LNCAP (cell line): Measurements from ENCODE around the gene PRR5L.

Source experiments
- TF ChIP-seq, protein P1 (sequence below): fragments of 450-650 bp; IDR thresholded peaks from 2 replicates; pipeline ENCODE4 v1.5.1; 2017; ENCODE audit warnings: mild to moderate bottlenecking

Gene PRR5L

DNA sequence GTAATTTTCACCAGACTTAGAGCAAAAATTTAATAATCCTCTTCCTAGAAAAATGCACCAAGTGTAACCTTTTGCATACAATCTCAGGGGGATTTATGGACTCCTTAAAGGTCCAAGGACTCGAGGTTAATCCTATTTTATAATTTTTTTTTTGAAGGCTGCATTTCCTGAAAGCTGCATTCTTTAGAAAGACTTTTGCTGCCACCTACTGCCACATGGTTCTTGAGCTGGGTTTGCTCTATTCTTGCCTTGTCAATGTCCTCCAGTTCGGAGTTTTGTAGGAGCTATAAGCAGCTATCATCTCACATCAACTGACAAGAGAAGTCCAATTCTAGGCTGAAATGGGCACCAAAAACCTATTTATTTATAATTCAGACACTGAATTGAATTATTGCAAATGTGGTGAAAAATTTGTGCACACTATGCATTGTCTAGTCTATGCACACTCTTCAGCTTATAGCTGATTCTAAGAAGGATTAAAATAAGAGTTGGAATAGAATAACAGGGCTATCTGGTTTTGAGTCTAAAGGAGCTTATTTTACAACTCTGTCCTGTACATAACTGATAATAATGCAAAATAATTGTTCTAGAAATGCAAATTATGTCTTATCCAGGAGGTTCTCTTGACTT, 182.7 kb downstream of the PRR5L start:
- TF ChIP-seq, protein P1, sequence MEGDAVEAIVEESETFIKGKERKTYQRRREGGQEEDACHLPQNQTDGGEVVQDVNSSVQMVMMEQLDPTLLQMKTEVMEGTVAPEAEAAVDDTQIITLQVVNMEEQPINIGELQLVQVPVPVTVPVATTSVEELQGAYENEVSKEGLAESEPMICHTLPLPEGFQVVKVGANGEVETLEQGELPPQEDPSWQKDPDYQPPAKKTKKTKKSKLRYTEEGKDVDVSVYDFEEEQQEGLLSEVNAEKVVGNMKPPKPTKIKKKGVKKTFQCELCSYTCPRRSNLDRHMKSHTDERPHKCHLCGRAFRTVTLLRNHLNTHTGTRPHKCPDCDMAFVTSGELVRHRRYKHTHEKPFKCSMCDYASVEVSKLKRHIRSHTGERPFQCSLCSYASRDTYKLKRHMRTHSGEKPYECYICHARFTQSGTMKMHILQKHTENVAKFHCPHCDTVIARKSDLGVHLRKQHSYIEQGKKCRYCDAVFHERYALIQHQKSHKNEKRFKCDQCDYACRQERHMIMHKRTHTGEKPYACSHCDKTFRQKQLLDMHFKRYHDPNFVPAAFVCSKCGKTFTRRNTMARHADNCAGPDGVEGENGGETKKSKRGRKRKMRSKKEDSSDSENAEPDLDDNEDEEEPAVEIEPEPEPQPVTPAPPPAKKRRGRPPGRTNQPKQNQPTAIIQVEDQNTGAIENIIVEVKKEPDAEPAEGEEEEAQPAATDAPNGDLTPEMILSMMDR: peak; percentile 63

- TF ChIP-seq, protein P1: no peak
Measured at GRCh38 chr11:36480833-36481232, 184.7 kb downstream of the PRR5L start.

GRCh38 chr11:36485298-36486002, 189.4 kb downstream of the PRR5L start:
- TF ChIP-seq, protein P1: no peak

GRCh38 chr11:36487619-36488018, 191.5 kb downstream of the PRR5L start:
- TF ChIP-seq, protein P1: no peak

GRCh38 chr11:36488096-36488495, 192.0 kb downstream of the PRR5L start:
- TF ChIP-seq, protein P1: no peak

GRCh38 chr11:36490026-36490806, 194.1 kb downstream of the PRR5L start:
- TF ChIP-seq, protein P1: no peak

GRCh38 chr11:36492724-36493304, 196.7 kb downstream of the PRR5L start:
- TF ChIP-seq, protein P1: peak; percentile 85
